Measurements from ENCODE around the gene PID1.
"Not testable (repeated sequence)": the region's sequence is repeated elsewhere in the genome, so short reads cannot be mapped to it uniquely, and the experiment has no call there.

Gene PID1

GRCh38 chr2:229206548-229206947 is 64.5 kb downstream of the PID1 start:
- no peak for DNase-seq

GRCh38 chr2:229205704-229206103 is 65.4 kb downstream of the PID1 start:
- no peak for DNase-seq

- no peak for DNase-seq
Measured at GRCh38 chr2:229202646-229203045, 68.4 kb downstream of the PID1 start.

- no peak for DNase-seq
Measured at GRCh38 chr2:229201521-229201920, 69.6 kb downstream of the PID1 start.

GRCh38 chr2:229199267-229199666 is 71.8 kb downstream of the PID1 start:
- no peak for DNase-seq

- DNase-seq, result no peak
Measured at GRCh38 chr2:229196448-229196847, 74.6 kb downstream of the PID1 start.

GRCh38 chr2:229195346-229195947 is 75.6 kb downstream of the PID1 start:
- DNase-seq, result no peak

- DNase-seq, result no peak
Measured at GRCh38 chr2:229193281-229193680, 77.8 kb downstream of the PID1 start.

- no peak for DNase-seq
Measured at GRCh38 chr2:229191413-229191812, 79.7 kb downstream of the PID1 start.

GRCh38 chr2:229187123-229187522 is 84.0 kb downstream of the PID1 start:
- not testable (repeated sequence) for DNase-seq

- DNase-seq, result no peak
Measured at GRCh38 chr2:229181641-229182040, 89.4 kb downstream of the PID1 start.

- no peak for DNase-seq
Measured at GRCh38 chr2:229180658-229181057, 90.4 kb downstream of the PID1 start.

- no peak for DNase-seq
Measured at GRCh38 chr2:229179628-229180027, 91.5 kb downstream of the PID1 start.

GRCh38 chr2:229178706-229179105 is 92.4 kb downstream of the PID1 start:
- DNase-seq, result no peak

- DNase-seq, result no peak
Measured at GRCh38 chr2:229178117-229178516, 93.0 kb downstream of the PID1 start.

- DNase-seq, result no peak
Measured at GRCh38 chr2:229176136-229176535, 95.0 kb downstream of the PID1 start.

- DNase-seq, result no peak
Measured at GRCh38 chr2:229175497-229175863, 95.6 kb downstream of the PID1 start.

- no peak for DNase-seq
Measured at GRCh38 chr2:229174794-229175496, 96.1 kb downstream of the PID1 start.

- DNase-seq, result no peak
Measured at GRCh38 chr2:229173825-229174359, 97.2 kb downstream of the PID1 start.

- no peak for DNase-seq
Measured at GRCh38 chr2:229170916-229171315, 100.2 kb downstream of the PID1 start.

- DNase-seq, result no peak
Measured at GRCh38 chr2:229170171-229170570, 100.9 kb downstream of the PID1 start.

GRCh38 chr2:229169751-229170150 is 101.3 kb downstream of the PID1 start:
- no peak for DNase-seq

- DNase-seq, result no peak
Measured at GRCh38 chr2:229164545-229165249, 106.4 kb downstream of the PID1 start.

GRCh38 chr2:229163893-229164292 is 107.2 kb downstream of the PID1 start:
- no peak for DNase-seq
